Diencephalon (tissue), 1 donor: ENCODE results near the gene CASS4. TPM values are rescaled to one million over a fixed set of nuclear protein-coding genes. Genes with fewer than 3 reads are reported as not detected.

Experiments used
- small RNA-seq: library from RNA; depleted of rRNA; stranded (forward); fragments of <200 nt; gene quantifications from one replicate; pipeline ENCODE3, GENCODE V24; 2014
- total RNA-seq: library from RNA; depleted of rRNA; stranded (reverse); fragments of >200 nt; gene quantifications from one replicate; pipeline ENCODE4 v1.2.3, GENCODE V29; 2014

Gene CASS4
- 0.69 TPM for total RNA-seq

GRCh38 chr20:56411759-56412472 is at the start of gene CASS4:
Gene CASS4, plus strand, starts transcription at chr20:56412260. Its CDS starts 199 bp downstream, at chr20:56412459.

DNA sequence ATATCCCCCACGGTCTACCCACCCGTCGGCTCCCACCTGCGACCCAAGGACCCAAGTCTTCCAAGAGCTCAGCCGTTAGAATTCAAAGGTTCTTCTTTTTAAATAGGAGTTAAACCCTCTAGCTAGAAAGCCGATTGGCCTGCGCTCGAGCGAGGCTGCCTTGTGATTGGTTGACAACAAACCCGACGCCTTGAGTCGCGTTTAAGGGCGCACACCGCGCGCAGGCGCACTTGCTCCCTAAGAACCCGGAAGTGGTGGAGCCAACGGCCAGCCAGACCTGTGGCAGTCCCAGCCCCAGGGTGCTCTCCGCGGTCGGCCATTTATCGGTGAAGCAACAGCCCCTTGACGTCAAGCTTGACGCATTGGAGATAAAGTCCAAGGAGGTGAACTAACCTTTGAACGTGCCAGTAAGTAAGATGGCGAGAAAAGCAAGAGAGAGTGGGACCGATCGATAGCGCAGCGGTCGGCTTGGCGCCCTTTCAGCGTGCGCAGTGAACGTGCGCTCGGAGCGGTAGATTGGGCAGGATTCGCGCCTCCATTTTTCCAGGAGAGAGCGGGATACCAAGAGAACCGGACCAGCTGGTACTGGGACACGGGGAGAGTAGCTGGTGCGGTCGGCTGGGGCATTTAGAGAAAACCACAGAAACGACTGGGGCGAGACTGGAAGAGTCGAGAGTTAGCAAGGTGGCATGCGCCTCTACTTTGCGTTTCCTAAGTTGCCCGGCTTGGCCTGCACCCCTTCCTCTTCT is 19.8 kb upstream of the CASS4 start, which contains the start of the genes AURKA and CSTF1:
AURKA (minus strand) TSS at position 84 of the 749 bp plus-strand sequence. CDS start 4,018 bp downstream, outside the sequence.
CSTF1 (plus strand) TSS at position 514 of the 749 bp plus-strand sequence. CDS start 2,908 bp downstream, outside the sequence.

GRCh38 chr20:56468316-56469076 is 56.4 kb downstream of the CASS4 start, which contains the start of gene RTF2:
Gene RTF2, plus strand, starts transcription at chr20:56468627. Its CDS starts 71 bp downstream, at chr20:56468698.

Small RNA genes lying within 50 kb of the gene (small RNA-seq; reads per million reads assigned to genes)
- gene RPL39P = not detected

Other genes starting within 250 kb of the CASS4 start
- gene MC3R, start 163.5 kb upstream of the CASS4 start, total RNA-seq = 0.46 TPM
- 17.3 TPM for gene FAM210B, start 53.3 kb upstream of the CASS4 start, total RNA-seq
- gene AURKA, start 20.0 kb upstream of the CASS4 start, total RNA-seq = 8.3 TPM
- gene CSTF1, start 19.6 kb upstream of the CASS4 start, total RNA-seq = 27.2 TPM
- gene RTF2, start 56.4 kb downstream of the CASS4 start, total RNA-seq = 56.1 TPM
- not detected for gene FAM209A, start 112.5 kb downstream of the CASS4 start, total RNA-seq
- gene FAM209B, start 121.0 kb downstream of the CASS4 start, total RNA-seq = not detected
- gene TFAP2C, start 217.0 kb downstream of the CASS4 start, total RNA-seq = under 0.01 TPM